ENCODE measurements around the gene KMT2D.

The KMT2D gene

GRCh38 chr12:49060237-49061156 is at the start of gene KMT2D:
Gene KMT2D (minus strand): TSS chr12:49060794. CDS start chr12:49055324, 5,470 bp downstream.
- DNase-seq (ENCODE audit: low spot score): peak; percentile 95

DNA sequence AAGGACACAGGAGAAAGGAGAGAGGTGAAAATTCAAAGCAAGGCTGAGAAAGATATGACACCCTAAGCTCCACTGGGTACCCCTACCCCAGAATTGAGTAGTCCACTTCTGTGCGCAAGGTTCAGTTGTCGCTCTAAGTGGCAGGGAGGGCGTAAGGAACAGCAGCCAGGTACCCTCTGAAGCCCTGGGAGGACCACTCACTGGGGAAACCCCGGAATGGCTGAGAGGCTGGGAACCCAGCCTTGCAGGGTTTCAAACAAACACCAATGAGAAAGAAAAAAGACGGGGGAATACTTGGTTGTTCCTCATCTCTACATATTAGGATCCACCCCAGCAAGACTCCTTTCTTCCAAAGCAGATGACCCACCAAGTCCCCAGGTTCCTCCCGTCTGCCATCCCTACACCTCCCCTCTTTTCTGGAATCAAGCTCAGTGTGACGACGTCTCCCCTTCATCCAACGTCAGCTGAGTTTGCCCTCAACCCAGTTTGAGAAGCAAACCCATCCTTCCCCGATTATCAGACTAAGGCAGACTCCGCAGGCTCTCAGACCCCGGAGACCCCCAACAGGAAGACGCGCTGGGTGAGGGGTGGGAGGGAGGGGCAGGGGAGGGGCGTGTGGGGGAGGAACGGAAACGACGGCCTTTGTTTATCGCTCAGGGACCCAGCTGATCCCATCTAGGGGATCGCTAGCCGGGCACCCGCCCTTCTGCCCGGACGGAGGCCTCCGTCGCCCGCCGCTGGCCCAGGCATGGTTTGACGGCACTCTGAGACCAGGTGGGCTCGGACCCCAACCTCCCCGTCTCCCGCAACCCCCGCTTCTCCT is 49.3 kb upstream of the KMT2D start:
- DNase-seq (ENCODE audit: low spot score): peak; percentile 28

DNA sequence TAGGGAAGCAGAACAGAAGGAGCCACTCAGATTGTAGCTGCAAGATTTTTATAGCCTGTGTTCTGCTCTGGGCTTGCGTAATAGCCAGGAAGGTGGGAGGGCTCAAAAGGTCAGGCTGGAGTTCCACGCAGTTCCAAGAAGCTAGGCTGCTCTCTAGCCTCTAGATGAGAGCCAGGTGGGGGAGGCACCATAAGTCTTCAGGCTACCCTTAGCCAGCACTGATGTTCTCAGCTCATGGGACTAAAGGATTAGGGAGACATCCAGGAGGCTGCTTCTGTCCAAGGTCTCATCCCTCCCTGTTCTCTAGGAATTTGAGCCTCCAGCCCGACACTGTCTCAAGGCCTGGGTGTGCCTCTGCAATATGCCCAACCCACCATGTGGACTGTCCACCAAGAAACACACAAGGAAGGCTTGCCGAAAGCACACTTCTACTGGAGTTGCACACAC is 48.4 kb upstream of the KMT2D start:
- peak; percentile 48 for DNase-seq (ENCODE audit: low spot score)

DNA sequence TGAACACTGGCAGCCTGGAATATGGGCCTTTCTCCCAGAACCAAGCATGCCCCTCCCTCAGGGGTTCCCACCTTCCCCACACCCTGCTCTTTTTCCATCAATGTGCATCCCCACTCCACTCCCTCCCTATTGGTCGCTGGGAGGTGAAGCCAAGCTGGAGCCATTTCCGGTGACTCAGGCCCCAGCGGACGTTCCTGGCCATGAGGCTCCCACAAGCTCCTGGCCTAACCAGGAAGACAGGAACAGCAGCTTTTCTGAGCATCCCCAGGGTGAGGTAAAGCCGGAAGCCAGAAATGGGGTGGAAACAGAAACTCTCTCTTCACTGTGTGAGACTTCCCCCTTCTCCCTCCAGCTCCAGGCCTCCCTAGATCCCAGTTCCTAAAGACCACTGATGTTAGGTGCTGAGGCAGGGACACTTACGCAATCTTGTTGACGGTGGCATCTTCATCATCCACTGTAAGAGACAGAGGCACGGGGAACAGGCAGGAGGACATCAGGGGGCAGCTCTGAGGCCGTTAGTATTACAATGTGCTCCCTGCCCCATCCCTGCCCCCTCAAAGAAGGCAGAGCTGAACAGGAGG is 45.0 kb upstream of the KMT2D start:
- DNase-seq (ENCODE audit: low spot score): no peak

GRCh38 chr12:49104822-49105221 is 44.2 kb upstream of the KMT2D start:
- DNase-seq (ENCODE audit: low spot score): no peak

DNA sequence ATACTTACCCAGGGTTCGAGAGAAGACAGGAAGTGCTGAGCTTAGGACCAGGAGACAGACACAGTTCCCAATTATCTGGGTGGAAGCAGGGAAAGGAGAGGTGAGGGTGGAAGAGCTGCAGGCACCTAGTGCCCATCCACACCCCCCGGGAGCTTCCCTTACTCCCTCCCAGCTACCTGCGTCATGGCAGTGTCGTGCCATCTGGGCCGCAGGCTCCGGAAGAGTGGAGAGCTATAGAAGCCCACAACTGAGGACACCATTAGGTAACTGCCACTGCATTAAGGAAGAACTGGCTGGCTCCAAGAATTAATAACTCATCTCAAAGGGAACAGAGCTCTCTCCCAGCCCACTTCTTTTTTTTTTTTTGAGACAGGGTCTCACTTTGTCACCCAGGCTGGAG is 39.8 kb upstream of the KMT2D start:
- DNase-seq (ENCODE audit: low spot score): no peak

- DNase-seq (ENCODE audit: low spot score): no peak
These were observed 38.1 kb upstream of the KMT2D start for GRCh38 chr12:49098703-49099102.

GRCh38 chr12:49098035-49098451 is 37.4 kb upstream of the KMT2D start:
- DNase-seq (ENCODE audit: low spot score): peak; percentile 70

- DNase-seq (ENCODE audit: low spot score): no peak
These were observed 36.8 kb upstream of the KMT2D start for GRCh38 chr12:49097381-49097780.

GRCh38 chr12:49094975-49095365 is 34.4 kb upstream of the KMT2D start:
- DNase-seq (ENCODE audit: low spot score): no peak

DNA sequence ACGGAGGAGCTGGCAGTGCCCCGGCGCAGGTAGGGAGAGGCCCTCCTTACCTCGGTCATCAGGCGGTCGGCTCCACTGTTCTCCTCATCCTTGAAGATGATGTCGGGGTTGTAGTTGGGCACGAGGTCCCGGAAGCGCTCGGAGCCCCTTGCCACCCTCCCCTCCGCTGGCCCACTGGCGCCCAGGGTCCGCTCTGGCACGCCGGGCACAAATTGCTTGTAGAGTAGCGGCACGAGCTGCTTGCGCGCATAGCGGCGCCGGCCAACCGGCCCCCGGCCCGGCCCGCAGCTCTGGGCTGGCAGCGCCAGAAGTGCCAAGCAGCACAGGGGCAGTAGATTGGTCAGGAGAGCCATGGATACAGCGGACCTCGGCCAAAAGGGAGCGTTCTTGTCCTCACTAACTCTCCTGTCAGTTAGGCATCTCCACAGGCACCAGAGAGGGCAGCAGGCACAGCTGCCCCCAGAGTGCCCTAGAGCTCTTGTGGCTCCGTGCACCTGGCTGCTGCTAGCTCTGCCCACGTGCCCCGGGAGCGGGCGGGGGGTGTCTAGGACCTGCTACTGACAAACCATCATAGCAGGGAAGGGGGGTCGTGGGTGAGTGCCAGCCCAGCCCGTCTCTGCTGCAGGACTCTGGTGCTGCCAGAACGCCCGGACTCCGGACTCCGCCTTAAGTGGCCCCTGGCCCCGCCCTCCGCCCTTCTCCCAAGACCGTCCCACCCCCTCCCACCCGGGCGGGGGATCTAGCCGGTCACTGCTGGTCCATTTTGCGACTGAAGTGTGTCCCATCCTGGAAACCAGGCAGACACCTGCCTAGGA is 33.8 kb upstream of the KMT2D start, which contains the start of gene DHH:
DHH (minus strand) TSS at position 642 of the 815 bp plus-strand sequence; CDS start at position 353, 289 bp downstream.
- peak; percentile 39 for DNase-seq (ENCODE audit: low spot score)

- DNase-seq (ENCODE audit: low spot score): no peak
These were observed 33.2 kb upstream of the KMT2D start for GRCh38 chr12:49093792-49094159.

GRCh38 chr12:49092816-49093406 is 32.3 kb upstream of the KMT2D start:
- no peak for DNase-seq (ENCODE audit: low spot score)

DNA sequence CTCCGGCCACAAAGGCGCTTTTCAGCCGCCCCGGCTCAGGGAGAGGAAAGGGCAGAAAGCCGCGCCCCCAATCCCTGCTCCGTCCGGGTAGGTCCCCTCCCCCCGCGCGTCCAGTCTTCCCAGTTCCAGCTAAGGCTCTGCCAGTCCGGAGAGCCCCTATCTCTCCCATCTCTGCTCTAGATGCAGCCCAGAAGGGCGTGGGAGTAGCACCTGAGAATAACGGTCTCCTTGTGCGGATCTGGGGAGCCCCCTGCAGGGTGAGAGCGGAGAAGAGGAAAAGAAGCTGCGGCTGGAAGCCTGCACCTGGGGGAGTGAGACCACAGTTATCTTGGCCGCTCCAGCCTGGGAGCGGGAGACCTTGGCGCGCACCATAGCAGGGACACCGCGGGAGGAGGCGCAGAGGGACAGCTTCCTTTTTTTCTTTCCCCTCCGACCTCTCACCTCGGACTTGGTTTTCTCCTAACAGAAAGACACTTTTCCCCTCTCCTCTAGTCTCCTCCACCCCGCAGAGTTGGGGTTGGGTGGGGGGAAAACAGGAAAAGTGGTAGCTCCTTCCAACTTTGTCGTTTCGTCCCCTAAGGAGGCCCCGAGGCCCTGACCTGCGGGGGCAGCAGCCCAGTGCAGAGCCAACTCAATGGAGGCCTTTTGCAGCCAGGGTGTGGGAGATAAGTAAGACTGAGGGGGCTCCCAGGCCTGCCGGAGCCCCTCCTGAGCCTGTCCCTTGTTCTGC is 31.7 kb upstream of the KMT2D start:
- DNase-seq (ENCODE audit: low spot score): peak; percentile 70

DNA sequence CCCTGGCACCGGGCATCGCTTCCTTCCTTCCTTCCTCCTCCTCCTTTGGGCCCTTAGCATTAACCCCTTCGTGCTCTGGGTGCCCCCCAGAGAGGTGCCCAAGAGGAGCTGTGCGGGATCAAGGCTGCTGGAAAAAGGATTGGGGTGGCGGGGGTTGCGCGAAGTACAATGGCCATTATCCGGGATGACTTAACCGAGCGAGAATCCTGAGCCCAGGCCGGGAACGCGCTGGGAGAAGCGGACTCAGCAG is 31.2 kb upstream of the KMT2D start:
- no peak for DNase-seq (ENCODE audit: low spot score)

DNA sequence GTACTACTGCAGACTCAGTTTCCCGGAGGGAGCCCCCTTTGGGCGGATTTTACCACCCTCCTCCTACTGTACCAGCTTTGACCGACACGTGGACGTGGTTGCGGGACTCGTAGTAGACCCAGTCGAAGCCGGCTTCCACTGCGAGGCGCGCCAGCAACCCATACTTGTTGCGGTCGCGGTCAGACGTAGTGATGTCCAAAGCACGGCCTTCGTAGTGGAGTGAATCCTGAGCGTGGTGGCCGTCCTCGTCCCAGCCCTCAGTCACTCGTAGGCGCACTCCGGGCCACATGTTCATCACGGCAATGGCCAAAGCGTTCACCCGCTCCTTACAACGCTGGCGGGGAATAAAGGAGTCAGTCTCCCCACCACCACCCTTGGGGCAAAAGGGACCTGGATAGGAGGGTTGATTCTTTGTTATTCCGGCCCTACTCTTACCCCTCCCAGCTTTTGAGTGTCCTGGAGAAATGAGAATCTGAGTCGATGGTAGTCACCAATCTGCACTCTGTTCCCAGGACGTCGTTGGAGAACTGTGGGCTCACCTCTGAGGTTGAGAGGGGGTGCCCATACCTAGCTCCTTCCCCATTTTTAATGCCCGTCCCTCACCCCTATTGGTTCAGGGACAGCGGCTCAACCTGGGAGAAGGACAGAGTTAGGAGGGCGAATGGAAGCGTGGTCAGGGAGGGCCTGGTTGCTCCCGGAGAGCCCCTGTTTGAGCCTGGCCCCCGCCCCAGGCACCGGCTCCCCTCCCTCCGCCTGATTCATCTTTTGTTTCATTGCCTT is 30.7 kb upstream of the KMT2D start:
- DNase-seq (ENCODE audit: low spot score): no peak

DNA sequence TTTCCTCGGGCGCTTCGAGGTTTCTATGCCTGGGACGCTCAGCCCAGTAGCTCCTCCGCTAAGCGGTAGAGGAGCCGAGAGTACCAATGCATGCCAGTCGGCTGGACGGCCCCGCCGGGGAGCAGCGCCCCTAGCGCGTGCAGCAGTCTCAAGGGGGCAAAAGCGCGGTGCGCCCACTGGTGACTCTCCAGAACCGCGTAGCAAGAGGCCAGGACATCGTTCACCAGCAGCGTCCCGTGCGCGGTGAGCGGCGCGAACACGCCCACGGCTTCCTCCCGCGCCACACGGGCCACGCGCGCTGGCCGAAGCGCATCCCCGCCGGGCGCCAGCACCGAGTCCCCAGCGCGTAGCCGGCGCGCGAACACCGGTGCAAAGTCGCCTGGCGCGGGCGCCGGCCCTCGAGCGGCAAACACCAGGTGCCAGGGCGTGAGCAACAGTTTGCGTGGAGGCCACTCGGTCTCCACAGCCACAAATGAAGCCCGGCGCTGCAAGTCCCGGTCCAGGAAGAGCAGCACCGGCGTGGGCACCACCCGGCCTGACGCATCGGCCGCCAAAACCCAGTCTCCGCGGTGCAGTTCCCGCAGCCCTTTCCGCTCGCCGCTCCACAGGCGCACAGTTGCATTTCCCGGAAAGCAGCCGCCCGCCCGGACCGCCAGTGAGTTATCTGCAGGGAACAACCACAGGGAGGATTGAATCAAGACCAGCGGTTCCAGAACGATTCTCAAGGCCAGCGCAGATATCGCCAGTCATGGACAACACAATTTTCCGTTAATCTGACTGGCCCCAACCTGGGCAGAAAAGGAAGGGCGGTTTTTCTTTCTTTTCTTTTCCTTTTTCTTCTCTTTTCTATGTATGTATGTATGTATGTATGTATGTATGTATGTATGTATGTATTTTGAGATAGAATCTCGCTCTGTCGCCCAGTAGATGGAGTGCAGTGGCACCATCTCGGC is 29.5 kb upstream of the KMT2D start:
- DNase-seq (ENCODE audit: low spot score): peak; percentile 56

DNA sequence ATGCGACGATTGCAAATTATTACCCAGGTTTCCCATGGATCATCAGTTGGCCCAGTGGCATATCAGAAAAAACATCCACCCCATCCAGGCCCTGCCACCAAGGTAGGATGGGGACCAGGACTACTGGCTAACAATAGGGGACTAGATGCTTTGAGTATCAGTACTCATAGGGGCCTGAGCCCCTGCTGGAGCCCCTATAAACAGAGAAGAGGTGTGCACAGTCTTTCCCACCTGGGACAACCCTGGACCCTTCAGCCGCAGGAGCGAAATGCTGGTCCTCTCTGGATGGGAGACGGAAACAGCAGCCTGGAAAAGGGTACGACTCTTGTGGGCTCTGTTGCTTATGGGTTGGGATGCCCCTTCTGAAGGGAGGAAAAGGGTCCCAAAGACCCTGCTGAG is 28.3 kb upstream of the KMT2D start:
- DNase-seq (ENCODE audit: low spot score): no peak

All from AG08396 (cell line).